DMS79 (cell line): ENCODE results near the gene DPP7.

Experiments used
- DNase-seq: peaks from one replicate; lab custom pipeline; 2025; lab: John Stamatoyannopoulos, UW

DPP7 gene

GRCh38 chr9:137114613-137115393 lies at the start of gene DPP7:
Gene DPP7 (minus strand): TSS chr9:137114733. CDS start chr9:137114713, 20 bp downstream.
- DNase-seq, result no peak

GRCh38 chr9:137163805-137164204 lies 49.3 kb upstream of the DPP7 start:
- no peak for DNase-seq

GRCh38 chr9:137163365-137163715 lies 48.8 kb upstream of the DPP7 start:
- DNase-seq, result no peak

DNA sequence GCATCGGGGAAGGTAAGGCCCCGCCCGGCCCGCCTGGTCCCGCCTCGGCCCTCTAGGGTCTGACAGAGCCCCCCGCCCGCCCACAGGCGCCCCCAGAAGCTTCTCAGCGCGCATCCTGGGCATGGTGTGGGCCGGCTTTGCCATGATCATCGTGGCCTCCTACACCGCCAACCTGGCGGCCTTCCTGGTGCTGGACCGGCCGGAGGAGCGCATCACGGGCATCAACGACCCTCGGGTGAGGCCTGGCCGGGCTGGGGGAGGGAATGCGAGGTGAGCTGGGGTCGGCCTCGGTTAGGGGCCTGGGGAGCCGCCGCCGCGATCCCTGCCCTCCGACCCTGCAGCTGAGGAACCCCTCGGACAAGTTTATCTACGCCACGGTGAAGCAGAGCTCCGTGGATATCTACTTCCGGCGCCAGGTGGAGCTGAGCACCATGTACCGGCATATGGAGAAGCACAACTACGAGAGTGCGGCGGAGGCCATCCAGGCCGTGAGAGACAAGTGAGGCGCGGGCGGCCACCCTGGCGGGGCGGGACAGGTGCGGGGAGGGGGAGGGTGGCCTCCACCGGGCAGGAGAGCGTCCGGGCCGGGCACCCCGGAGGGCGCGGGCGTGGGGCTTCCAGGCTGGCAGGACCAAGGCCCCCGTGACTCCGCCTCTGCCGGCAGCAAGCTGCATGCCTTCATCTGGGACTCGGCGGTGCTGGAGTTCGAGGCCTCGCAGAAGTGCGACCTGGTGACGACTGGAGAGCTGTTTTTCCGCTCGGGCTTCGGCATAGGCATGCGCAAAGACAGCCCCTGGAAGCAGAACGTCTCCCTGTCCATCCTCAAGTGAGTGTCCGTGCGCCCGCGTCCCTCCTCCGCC lies 48.2 kb upstream of the DPP7 start:
- DNase-seq, result no peak

- DNase-seq, result no peak
Measured at GRCh38 chr9:137161558-137162486, 47.3 kb upstream of the DPP7 start.

GRCh38 chr9:137160716-137161557 lies 46.4 kb upstream of the DPP7 start:
- peak; percentile 65 for DNase-seq

DNA sequence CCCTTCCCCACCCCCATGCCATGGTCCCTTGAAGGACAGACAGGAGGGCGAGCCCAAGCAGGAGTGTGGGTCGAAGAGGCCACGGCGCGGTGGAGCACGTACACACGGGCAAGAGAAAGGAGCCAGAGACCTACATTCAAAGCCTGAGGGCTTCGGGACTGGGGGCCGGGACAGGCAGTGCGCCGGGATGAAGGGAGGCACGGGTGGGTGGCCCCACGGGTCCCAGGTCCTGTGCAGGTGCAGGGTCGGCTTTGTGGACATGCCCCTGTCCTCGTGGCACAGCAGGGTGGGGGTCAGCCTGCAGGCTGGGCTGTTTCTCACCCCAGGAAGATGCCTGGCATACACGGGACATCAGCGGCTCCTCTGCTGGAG lies 45.5 kb upstream of the DPP7 start:
- no peak for DNase-seq

DNA sequence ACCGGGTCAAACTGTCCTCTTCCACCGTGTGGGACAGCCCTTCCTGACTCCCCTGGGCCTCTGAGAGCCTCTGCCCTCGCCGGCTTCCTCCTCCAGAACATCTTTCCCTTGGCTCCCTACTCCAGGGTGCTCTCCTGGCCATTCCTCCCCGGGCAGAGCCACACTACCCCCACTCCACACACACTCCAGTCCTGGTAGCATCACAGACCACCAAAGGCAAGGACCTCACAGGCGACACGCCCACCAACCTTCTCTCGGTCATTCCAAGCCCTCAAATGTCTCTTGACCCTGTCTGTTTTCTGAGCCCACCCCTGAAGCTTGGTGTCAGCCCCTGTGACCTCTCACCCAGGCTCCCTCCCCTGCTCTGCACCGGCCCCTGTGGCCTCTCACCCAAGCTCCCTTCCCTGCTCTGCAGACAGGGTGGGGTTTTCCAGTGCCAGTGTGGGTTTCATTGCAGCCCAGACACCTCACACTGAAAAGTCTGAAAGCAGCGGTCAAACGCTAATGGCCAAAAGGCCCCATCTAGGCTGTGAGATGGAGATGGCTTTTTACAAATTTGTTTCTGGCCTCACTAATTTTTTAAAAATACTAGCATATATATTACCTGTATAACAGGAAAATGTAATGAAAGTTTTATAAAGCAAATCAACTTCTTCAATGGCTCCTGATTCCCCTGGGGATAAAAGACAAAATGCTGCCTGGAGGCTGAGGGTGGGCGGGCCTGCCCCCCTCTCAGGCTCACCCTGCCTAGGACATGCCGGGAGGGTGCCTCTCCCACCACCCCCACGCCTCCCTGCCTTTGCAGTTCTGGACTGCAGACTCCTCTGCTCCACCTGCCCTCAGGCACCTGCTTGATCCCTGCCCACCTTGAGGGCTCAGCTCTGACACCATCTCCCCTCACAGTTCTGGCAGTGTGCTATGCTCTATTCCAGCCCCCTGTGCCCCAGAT lies 44.8 kb upstream of the DPP7 start:
- DNase-seq, result no peak

DNA sequence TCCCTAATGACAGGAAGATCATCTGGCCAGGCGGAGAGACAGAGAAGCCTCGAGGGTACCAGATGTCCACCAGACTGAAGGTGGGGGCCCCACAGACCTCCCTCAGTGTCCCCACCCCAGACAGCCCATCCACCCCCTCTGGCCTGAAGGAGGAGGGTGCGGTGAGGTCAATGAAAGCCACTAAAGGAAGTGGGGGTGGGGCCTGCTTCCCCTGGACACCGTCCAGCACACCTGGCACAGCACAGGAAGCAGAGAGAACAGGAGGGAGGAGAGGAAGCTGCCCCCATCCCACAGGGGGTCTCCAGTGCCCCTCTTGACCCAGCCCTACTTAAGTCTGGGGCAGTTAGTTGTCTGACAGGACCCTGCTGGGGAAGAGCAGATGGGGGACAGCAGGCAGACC lies 44.1 kb upstream of the DPP7 start:
- no peak for DNase-seq

DNA sequence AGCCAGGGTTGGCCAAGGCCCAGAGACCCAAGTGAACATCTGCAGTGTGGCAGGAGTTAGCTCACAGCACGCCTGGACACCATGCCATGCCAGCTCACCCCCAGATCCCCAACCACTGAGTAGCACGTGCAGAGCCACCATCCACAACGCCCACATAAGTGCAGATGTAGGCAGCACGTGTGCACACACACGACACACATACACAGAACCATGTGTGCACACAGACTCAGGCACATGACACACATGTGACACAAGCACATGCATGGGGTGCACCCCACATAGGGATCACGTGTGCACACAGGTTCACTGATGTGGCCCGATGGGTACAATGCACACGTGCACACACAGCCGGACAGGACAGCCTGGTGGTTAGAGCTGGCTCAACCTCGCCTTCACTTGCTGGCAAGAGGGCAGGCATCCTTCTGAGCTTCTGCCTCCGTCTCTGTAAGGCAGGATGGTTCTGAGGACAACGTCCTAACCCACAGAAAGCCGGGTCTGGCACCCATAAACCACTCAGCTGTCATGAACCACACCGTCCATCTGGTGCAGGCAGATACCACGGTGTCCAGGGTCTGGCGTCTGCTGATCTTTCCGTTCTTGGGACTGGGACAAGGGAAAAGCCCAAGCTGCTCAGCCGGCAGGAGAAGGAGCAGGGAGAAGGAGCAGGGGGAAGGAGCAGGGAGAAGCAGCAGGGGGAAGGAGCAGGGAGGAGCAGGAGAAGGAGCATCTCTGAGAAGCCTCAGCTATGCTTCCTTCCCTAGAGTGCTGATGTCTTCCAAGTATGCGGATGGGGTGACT lies 43.3 kb upstream of the DPP7 start:
- no peak for DNase-seq

GRCh38 chr9:137156567-137157375 lies 42.2 kb upstream of the DPP7 start:
- DNase-seq, result no peak

- no peak for DNase-seq
Measured at GRCh38 chr9:137152844-137153405, 38.4 kb upstream of the DPP7 start.

DNA sequence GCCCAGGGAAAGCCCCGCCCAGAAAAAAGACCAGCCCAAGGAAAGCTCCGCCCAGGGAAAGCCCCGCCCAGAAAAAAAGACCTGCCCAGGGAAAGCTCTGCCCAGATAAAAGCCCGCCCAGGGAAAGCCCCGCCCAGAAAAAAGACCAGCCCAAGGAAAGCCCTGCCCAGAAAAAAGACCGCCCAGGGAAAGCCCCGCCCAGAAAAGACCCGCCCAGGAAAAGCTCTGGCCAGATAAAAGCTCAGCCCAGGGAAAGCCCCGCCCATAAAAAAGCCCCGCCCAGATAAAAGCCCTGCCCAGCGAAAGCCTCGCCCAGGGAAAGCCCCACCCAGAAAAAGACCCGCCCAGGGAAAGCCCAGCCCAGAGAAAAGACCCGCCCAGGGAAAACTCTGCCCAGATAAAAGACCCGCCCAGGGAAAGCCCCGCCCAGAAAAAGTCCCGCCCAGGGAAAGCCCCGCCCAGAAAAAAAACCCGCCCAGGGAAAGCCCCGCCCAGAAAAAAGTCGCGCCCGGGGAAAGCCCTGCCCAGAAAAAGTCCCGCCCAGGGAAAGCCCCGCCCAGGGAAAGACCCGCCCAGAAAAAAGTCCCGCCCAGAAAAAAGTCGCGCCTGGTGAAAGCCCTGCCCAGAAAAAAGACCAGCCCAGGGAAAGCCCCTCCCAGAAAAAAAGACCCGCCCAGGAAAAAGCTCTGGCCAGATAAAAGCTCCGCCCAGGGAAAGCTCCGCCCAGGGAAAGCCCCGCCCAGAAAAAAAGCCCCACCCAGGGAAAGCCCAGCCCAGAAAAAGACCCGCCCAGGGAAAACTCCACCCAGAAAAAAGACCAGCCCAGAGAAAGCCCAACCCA lies 36.3 kb upstream of the DPP7 start:
- DNase-seq, result no peak

GRCh38 chr9:137149942-137150616 lies 35.5 kb upstream of the DPP7 start:
- DNase-seq, result no peak

DNA sequence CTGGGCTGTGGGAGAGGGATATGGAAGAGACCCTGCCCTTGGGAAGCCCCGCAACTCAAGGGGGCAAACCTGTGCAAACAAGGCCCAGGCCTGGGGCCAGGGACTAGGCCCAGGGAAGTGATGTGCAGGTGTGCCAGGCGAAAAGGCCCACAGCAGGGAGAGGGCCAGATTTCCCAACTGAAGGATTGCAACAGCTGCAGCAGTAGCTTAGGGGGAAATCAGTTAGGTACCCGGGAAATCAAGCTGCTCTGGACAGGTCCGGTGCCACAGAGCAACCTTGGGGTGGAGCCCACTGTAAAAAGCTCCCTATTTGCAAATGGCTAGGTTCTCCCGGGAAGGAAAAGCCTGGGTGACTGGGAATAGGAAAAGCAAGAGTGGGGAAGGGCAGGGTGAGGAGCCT lies 34.8 kb upstream of the DPP7 start:
- no peak for DNase-seq

DNA sequence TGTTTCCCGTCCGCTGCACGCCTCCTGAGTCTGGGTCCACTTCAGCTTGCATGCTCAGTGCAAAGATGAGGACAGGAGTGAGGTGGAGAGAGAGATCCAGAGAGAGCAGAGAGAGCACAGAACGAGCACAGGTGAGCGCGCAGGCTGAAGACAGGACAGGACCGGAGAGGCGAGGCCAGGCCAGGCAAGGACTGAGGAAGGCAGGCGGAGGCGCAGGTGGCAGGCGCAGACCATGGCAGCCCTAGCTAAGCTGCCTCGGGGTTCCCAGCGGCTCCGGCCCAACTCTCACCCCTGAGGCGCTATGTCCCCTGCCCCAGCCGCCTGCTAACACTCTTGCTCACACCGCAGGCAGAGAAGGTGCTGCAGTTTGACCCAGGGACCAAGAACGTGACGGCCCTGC lies 34.1 kb upstream of the DPP7 start:
- DNase-seq, result peak; percentile 95

DNA sequence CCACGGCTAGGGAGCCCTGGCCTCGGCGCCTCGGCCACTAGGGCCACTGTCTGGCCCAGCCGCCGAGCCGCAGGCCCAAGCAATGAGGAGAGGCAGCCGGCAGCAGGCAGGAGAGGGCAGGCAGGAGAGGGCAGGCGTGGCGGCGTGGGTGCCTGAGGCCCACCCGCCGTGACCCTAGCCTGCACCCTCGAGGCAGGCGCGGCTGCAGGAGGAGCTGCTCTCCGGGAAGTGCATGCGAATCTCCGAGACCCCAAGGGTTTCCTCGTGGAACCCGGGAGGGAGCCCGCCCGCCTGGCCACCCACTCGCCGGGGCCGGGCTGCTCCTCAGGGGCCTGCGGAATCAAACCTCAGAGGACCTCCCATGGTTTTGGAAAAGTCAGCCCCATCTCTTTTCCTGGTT lies 33.7 kb upstream of the DPP7 start:
- DNase-seq, result no peak
